GM18870 (cell line): Measurements from ENCODE around the gene GBP2.

Experiments
- ATAC-seq: cut with Tn5 transposase; IDR thresholded peaks from one replicate; pipeline ENCODE4 v1.9.1; 2021; ENCODE audit warnings: moderate library complexity; ENCODE audit not compliant: unreplicated experiment

GBP2 gene

DNA sequence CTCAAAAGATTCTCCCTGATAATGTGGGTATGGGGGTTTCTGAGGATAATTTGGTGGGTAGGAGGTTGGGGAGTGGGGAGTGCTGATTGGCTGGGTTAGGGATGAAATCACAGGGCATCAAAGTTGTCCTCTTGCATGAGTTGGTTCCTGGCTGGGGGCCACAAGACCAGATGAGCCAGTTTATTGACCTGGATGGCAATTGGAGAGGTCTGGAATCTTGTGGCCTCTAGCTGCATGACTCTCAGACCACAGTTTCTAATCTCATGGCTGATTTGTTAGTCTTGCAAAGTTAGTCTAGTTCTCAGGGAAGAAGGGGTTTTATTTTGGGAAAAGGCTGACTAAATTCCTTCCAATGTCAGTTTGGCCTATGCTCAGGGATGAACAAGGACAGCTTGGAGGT, 57.6 kb downstream of the GBP2 start:
- no peak for ATAC-seq

DNA sequence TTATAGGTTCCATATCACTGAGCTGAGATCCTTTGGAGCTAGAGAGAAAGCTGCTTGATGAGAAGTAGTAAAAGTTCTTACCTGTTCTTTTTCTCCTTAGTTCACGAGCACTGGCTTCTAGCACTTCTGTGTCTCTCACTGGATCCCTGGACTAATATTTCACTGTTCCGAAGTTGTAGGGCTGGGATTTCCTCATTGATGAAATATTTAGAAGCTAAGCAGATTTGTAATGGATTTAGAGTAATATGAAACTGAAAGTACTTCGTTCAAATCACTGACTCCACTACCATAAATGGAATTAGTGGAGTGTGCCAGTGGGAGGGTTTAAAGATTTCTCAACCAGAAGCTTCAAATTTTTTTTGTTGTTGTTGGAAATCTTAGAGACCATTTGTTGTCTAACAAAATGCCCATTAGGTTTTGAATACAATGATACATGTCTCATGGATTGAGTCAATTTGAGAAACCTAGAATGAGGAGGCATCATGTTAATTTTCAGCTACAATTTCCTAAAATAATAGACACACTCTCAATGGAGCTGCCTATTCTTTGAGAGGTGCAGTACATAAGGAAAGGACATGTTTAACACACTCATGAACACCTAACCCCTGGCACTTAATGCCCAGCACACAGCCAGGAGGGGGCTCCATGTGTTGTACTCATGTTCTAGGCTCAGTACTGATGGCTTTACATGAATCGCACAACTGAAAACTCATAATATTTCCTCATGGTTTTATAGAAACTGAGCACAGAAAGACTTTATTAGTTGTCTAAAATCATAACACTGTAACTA, 60.6 kb downstream of the GBP2 start, which contains the start of gene GBP1:
Gene GBP1, minus strand, starts transcription at position 130 of the 790 bp plus-strand sequence. CDS start 1,974 bp downstream, outside the sequence.
- ATAC-seq, result no peak

DNA sequence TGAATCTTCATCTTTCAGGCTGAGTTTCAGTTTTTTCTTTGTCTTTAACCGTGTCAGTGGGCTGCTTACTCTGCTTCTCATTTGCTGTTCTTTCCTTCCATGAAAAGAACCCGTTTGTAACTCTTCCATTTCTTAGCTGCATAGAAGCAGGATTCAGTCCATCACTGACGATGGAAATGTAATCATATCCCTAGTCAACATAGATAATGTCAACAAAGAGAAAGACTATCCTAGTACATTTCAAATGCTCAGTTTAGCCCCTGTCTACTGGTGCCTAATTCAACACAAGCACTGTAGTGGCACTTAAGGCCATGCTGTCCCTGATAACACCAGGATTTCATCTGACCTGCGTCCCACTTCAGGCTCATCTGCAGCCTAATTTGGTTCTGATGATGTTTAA, 61.3 kb downstream of the GBP2 start:
- ATAC-seq, result no peak

DNA sequence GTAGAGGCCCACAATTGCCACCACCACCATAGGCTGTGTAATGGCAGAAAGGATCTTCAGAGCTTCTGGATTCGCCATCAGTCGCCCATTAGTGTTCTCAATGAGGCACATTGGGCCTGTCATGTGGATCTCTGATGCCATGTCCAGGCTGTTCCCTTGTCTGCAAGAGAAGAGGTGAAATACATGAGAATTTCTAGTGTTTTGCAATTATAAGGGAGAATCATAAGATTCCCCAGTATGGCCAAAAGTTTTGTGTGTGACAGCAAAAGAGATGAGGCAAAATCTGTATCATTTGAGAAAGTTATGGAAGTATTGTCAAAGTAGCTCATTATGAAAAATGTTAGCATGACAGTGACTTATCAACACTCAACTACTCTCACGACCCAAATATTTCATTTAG, 62.8 kb downstream of the GBP2 start:
- ATAC-seq, result no peak

DNA sequence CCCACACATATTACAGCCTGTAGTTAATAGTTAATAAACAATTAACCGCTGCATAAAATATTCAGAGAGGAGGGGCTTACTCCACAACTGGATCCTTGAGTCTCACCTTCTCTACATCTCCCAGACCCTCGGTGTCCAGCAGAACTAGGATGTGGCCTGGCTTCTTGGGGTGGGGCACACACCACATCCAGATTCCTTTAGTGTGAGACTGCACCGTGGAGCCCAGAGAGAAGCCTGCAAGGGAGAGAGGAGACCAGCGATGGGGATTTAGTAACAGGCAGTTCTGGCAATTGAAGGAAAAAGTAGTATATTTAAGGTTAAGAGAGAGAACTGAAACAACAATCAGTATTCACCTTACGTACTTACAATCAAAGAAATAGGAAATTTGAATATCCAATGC, 65.8 kb downstream of the GBP2 start:
- ATAC-seq, result no peak
